ENCODE results near the gene OR2AG1. TPM values are rescaled to one million over a fixed set of nuclear protein-coding genes. Genes with fewer than 3 reads are reported as not detected.

The OR2AG1 gene
- polyA plus RNA-seq, 3 donors: not detected

GRCh38 chr11:6746086-6746618, 36.7 kb upstream of the OR2AG1 start:
- WGBS (ENCODE audit: insufficient coverage): 0% methylated on average over 3 of the region's 5 CpGs
- intact Hi-C loops (cut with micrococcal nuclease): no loop called here
- DNase-seq: peak in 2 of 3 donors; percentile 37 to 52
- Histone ChIP-seq H3K36me3 (replicated peaks in 1 of 2; ENCODE audit: control insufficient read depth in 1 of 2, insufficient read depth in 2 of 2, low read length in 2 of 2) (no peaks in the 10 kb centered on the region), H2AFZ (ENCODE audit: insufficient read depth, low read depth, low read length, poor library complexity, severe bottlenecking) (peak overlapping the region; percentile 89), H3K27ac (ENCODE audit: low read depth in 1 of 2, low read length in 2 of 2) (peak overlapping the region; percentile 82 to 97), H3K79me2 (ENCODE audit: insufficient read depth, low read length) (peaks cover 39% of the 10 kb centered on the region), H3K4me3 (replicated peaks in 1 of 3; ENCODE audit: low read depth in 2 of 3, low read length in 3 of 3) (peak overlapping the region; percentile 45 to 99 (median 87)), H3K4me1 (ENCODE audit: control insufficient read depth in 1 of 2, insufficient read depth in 2 of 2, low read length in 2 of 2) (peaks cover 34 to 48% of the 10 kb centered on the region in 2 donors), H3K9ac (ENCODE audit: insufficient read depth, low read length, poor library complexity, severe bottlenecking) (peak overlapping the region; percentile 70), H4K20me1 (ENCODE audit: insufficient read depth, low read length) (peaks cover 13% of the 10 kb centered on the region), H3K9me3 (replicated peaks in 1 of 2; ENCODE audit: control insufficient read depth in 1 of 2, insufficient read depth in 1 of 2, low read length in 2 of 2) (no peaks in the 10 kb centered on the region), H3K4me2 (replicated peaks; ENCODE audit: extremely low read depth, low read length, poor library complexity, severe bottlenecking) (peak overlapping the region; percentile 91), H3K27me3 (ENCODE audit: control insufficient read depth in 2 of 2, insufficient read depth in 2 of 2, low read length in 2 of 2) (no peaks in the 10 kb centered on the region)
- no peak for TF ChIP-seq CTCF (IDR thresholded peaks at IDR 0.05)
- peaks cover 0 to 6% (median 5%) of the 10 kb centered on the region in 7 donors for H3K9me3 Mint-ChIP-seq
- H3K4me1 Mint-ChIP-seq: no peaks in the 10 kb centered on the region
- no peak overlapping the region for H3K27ac Mint-ChIP-seq
- H3K27me3 Mint-ChIP-seq (ENCODE audit: low read depth in 3 of 3): no peaks in the 10 kb centered on the region
- H3K36me3 Mint-ChIP-seq: peaks cover 7 to 8% of the 10 kb centered on the region in 2 donors
- H3K4me3 Mint-ChIP-seq: no peak overlapping the region

- Histone ChIP-seq H3K27ac (ENCODE audit: low read depth in 1 of 2, low read length in 2 of 2) (peak overlapping the region; percentile 82 to 97), H3K79me2 (ENCODE audit: insufficient read depth, low read length) (peaks cover 38% of the 10 kb centered on the region), H3K4me1 (ENCODE audit: control insufficient read depth in 1 of 2, insufficient read depth in 2 of 2, low read length in 2 of 2) (peaks cover 34 to 48% of the 10 kb centered on the region in 2 donors), H3K9ac (ENCODE audit: insufficient read depth, low read length, poor library complexity, severe bottlenecking) (peak overlapping the region; percentile 70), H3K36me3 (replicated peaks in 1 of 2; ENCODE audit: control insufficient read depth in 1 of 2, insufficient read depth in 2 of 2, low read length in 2 of 2) (no peaks in the 10 kb centered on the region), H4K20me1 (ENCODE audit: insufficient read depth, low read length) (peaks cover 12% of the 10 kb centered on the region), H2AFZ (ENCODE audit: insufficient read depth, low read depth, low read length, poor library complexity, severe bottlenecking) (peak overlapping the region; percentile 89), H3K4me3 (replicated peaks in 1 of 3; ENCODE audit: low read depth in 2 of 3, low read length in 3 of 3) (peak overlapping the region; percentile 45 to 99 (median 87)), H3K27me3 (ENCODE audit: control insufficient read depth in 2 of 2, insufficient read depth in 2 of 2, low read length in 2 of 2) (no peaks in the 10 kb centered on the region), H3K9me3 (replicated peaks in 1 of 2; ENCODE audit: control insufficient read depth in 1 of 2, insufficient read depth in 1 of 2, low read length in 2 of 2) (no peaks in the 10 kb centered on the region), H3K4me2 (replicated peaks; ENCODE audit: extremely low read depth, low read length, poor library complexity, severe bottlenecking) (peak overlapping the region; percentile 91)
- intact Hi-C loops (cut with micrococcal nuclease): no loop called here
- H3K36me3 Mint-ChIP-seq: peaks cover 6 to 8% of the 10 kb centered on the region in 2 donors
- peaks cover 0 to 6% (median 5%) of the 10 kb centered on the region in 7 donors for H3K9me3 Mint-ChIP-seq
- H3K4me3 Mint-ChIP-seq: no peak overlapping the region
- WGBS (ENCODE audit: insufficient coverage): no CpG with 5 or more reads among the region's 1 CpG
- H3K4me1 Mint-ChIP-seq: no peaks in the 10 kb centered on the region
- no peak for DNase-seq
- H3K27me3 Mint-ChIP-seq (ENCODE audit: low read depth in 3 of 3): no peaks in the 10 kb centered on the region
- no peak overlapping the region for H3K27ac Mint-ChIP-seq
- TF ChIP-seq CTCF (IDR thresholded peaks at IDR 0.05): no peak
Observed at GRCh38 chr11:6746626-6747025, 36.2 kb upstream of the OR2AG1 start.
